ENCODE results near the gene FHAD1. TPM values are rescaled to one million over a fixed set of nuclear protein-coding genes. Genes with fewer than 3 reads are reported as not detected.

Gene FHAD1
- total RNA-seq, 4 donors from 2014 or later = under 0.01 to 0.26 (median 0.06) TPM; not detected in 1

- intact Hi-C loops (cut with DNase I) = no loop called here
- H3K4me3 ChIP-seq = no peak overlapping the region
- DNase-seq (ENCODE audit: extremely low spot score) = no peak
- H3K4me1 ChIP-seq = no peaks in the 10 kb centered on the region
- 89% methylated on average over 4 of the region's 4 CpGs for WGBS
- H3K27me3 ChIP-seq = no peaks in the 10 kb centered on the region
- H3K9me3 ChIP-seq = peaks cover 0 to 3% (median 0%) of the 10 kb centered on the region in 4 donors
- TF ChIP-seq EP300 (IDR thresholded peaks at IDR 0.05) = no peak
- TF ChIP-seq POLR2A (IDR thresholded peaks at IDR 0.05; ENCODE audit: low read depth) = no peak
- no peak for TF ChIP-seq POLR2AphosphoS5 (IDR thresholded peaks at IDR 0.05)
- TF ChIP-seq CTCF (IDR thresholded peaks at IDR 0.05) = no peak
- H3K36me3 ChIP-seq = no peaks in the 10 kb centered on the region
- H3K27ac ChIP-seq (replicated peaks in 1 of 4) = no peak overlapping the region
Measured at GRCh38 chr1:15446212-15446611, 199.2 kb downstream of the FHAD1 start.

Other genes starting within 250 kb of the FHAD1 start
- 10 to 100 TPM in 3 of 4 donors, 1 to 10 TPM in 1; 8.6 to 17.2 (median 11.4) TPM for gene TMEM51, start 93.5 kb upstream of the FHAD1 start, total RNA-seq
- gene EFHD2, start 162.7 kb downstream of the FHAD1 start, total RNA-seq = 10 to 100 TPM; 30.3 to 57.4 (median 55.2) TPM
- gene CTRC, start 191.2 kb downstream of the FHAD1 start, total RNA-seq = under 1 TPM in 1 of 4 donors, not detected in 3; 0.66 TPM
- gene CELA2A, start 209.5 kb downstream of the FHAD1 start, total RNA-seq = not detected
- gene CELA2B, start 228.9 kb downstream of the FHAD1 start, total RNA-seq = not detected

Data from esophagus muscularis mucosa (tissue), 4 donors.